GM18511 (cell line): ENCODE measurements around the gene CAMK2B.

ENCODE experiments used
- ATAC-seq: cut with Tn5 transposase; IDR thresholded peaks from one replicate; pipeline ENCODE4 v1.9.1; 2021; ENCODE audit warnings: mild to moderate bottlenecking, moderate library complexity; ENCODE audit not compliant: unreplicated experiment

CAMK2B gene

GRCh38 chr7:44194562-44195145 is 130.7 kb downstream of the CAMK2B start:
- ATAC-seq: no peak

- ATAC-seq: no peak
Measured at GRCh38 chr7:44194069-44194468, 131.3 kb downstream of the CAMK2B start.

- no peak for ATAC-seq
Measured at GRCh38 chr7:44193011-44193802, 132.2 kb downstream of the CAMK2B start.

DNA sequence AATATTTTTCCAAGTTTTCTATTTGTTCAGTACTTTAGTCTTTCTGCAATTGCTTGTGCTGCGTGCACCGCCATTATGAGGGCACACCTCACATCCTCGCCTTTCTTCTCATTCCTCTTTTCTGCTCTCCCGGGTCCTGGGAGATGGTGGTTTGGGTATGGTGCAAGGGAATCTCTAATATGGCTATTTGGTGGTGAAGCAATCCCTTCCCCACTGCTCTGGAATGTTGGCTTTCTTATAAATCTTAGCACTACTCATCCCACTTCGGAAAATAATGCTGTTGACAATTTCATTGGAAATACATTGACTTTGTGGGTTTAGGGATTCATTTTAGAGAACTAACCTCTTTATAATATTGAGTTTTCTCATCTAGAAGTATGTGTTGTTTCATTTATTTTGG is 134.2 kb downstream of the CAMK2B start:
- no peak for ATAC-seq

DNA sequence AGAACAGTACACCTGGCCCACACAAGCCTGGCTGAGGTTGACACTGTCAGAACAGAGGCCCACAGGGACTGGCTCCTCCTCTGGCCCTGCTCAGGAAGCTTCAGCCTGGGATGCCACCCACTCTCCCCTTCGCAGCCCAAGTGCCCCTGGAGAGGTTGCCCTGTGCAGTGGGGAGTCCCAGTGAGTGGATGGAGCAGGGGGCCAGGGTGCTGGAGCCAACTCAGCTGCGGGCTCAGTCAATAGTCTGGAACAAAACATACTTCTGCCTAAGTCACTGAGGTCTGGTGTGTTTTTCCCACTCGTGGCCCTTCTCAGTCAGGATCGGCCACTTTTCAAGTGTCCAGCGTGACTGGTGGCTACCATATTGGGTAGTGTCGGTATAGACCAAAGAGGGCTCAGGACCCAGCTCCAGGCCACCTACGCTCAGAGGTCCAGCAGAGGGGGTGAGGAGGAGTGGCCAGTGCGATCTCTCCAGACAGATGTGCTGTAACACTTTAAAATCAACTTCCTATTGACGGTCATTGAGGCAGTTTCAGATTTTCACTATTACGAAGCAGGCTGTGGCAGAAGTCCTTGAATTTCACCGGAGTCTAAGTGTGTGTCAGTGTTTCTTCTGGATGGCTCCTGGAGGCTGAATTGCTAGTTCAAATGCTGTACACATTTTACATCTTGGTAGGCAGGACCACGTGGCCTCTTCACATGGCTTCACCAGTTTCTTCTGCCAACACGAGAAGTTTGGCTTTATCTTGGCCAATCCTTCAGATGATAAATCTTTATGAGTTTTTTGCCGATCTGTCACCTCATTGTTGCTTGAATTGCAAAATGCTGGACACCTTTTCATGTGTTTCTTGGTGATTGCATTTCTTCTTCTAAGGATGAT is 135.2 kb downstream of the CAMK2B start:
- no peak for ATAC-seq

DNA sequence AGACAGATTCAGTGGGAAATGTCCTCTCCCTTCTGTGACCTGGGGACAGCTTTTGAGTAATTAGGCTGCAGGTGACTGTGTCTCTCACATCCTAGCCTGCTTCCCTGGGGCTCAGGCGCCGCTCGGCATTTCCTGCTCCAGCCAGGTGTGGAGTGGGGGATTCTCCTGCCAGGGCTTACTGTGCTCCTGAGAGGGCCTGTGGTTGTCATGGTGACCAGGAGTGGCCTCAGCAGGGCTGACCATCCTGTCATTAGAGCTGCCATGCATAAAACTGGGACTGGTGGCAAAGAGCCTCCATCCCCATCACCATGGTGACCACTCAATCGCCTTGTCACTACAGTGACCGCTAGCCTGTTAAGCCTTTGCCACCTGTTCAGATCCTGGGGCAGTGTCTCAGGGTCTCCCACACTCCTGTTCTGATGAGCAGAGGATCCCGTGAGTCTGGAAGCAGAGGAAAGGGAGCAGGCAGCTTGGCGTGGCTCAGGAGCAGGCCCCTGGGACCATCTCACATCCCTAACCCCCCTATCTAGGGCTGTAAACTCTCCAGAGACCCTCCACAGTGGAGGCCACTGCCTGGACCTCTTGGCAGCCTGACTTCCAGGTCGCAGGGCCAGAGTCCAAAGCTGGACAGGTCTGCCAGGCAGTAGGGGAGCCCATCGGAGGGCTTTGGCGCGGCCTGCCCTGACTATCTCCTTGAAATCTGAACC is 136.0 kb downstream of the CAMK2B start, which contains the start of gene GCK:
Gene GCK (minus strand): TSS at position 154 of the 707 bp plus-strand sequence. CDS start 486 bp downstream, outside the sequence.
- no peak for ATAC-seq

GRCh38 chr7:44188480-44189225 is 136.7 kb downstream of the CAMK2B start:
- no peak for ATAC-seq

DNA sequence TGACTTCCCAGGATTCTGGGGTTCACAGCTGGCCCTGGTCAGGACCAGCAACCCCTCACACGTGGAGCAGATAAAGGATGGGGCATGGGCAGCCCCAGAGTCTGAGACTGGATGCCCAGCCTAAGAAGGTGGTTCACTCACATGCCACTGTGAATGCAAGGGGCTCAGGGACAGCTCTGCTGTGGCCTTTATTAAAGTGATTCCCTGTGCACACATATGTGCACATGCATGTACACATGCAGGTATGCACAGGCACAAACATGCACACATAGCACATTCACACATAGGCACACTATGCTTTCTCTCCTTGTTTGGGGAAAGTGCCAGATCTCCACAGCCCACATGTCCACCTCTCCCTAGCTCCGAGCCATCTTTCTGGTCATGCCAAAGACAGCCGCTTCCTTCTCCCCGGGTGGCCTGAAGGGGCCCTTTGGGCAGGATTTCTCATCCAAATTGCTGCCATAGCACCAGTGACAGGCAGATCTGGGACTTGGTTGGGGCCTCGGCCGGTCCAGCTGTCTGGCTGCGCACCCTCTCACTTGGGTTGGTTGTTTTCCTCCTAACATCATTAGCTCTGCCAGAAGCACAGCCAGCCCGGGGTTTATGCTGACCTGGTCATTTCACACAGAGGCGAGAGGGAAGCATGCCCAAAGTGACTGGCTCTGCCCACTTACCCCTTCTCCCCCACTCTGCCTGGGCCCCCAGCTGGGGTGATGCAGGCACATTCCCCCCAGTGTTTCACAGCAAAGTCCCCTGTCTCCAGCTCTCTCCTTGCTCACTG is 137.6 kb downstream of the CAMK2B start:
- ATAC-seq: no peak

DNA sequence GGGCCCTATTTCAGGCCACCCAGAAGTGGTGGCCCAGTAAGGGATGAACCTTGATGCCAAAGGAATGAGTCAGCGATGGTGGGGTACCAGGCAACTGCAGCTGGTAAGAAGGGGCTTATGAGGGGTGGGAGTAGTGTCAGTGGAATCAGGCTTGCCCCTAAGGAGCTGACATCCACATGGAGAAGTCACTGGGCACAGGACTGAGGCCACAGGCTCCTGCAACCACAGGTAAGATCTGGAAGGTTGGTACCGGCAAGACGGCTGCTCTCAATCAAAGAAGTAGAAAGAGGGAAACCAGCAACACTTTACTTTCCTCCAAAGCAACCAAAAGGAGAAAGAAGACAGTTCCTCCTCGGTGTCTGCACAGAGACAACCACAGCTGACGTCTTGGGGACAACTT is 138.7 kb downstream of the CAMK2B start:
- no peak for ATAC-seq

- no peak for ATAC-seq
Measured at GRCh38 chr7:44185729-44186128, 139.7 kb downstream of the CAMK2B start.

GRCh38 chr7:44184873-44185446 is 140.4 kb downstream of the CAMK2B start:
- ATAC-seq: no peak

DNA sequence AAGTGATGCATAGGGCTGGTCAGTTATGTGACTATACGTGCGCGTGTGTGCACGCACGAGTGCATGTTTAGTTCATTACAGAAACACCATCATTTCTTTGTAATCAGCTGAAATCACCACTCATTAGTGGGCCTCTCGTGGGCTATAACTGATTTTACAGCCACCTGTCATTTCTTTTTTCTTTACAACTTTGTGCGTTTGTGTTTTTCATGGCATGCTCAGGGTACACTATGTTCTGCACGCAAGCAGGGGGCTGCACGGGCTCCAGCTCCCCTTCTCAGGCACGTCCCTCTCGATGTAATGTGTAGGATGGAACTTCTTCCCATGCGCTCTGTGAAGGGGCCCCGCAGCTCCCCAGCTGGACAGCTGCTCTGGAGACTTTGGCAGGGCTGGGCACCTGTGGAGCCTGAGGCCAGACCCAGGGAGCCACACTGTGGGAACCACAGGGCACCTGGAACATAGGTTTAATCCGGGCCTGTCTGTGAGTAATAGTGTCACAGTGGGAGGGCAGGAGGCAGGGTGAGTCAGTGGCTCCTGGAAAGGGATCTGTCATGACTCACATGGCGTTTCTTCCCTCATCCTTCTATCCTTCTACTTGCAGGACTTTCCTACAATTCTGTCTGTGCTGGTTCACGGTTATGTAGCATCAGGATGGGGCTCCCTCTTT is 141.1 kb downstream of the CAMK2B start:
- no peak for ATAC-seq

- ATAC-seq: no peak
Measured at GRCh38 chr7:44183386-44183785, 142.0 kb downstream of the CAMK2B start.

DNA sequence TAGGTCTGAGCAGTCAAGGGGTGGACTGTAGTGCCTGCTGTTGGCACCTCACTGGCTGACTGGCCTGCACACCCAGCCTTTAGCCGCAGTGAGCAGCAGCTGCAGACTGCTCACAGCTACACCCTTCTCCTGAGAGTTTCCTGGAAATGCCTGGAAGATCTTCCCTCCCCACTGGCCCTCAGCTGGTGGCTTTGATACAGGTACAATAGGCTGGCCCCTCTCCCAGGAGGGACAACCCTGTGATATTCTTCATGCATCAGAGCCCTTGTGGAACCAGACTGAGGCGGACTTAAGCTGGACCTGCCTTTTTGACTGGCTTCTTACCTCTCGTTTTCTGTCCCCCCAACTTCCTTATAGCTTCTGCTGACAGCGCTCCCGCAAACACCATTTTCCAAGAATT is 142.6 kb downstream of the CAMK2B start:
- ATAC-seq: no peak

- ATAC-seq: no peak
Measured at GRCh38 chr7:44180631-44181030, 144.8 kb downstream of the CAMK2B start.

- ATAC-seq: no peak
Measured at GRCh38 chr7:44177570-44178131, 147.7 kb downstream of the CAMK2B start.

- no peak for ATAC-seq
Measured at GRCh38 chr7:44176486-44176885, 148.9 kb downstream of the CAMK2B start.

GRCh38 chr7:44175730-44176129 is 149.7 kb downstream of the CAMK2B start:
- ATAC-seq: no peak
